HepG2 (cell line): Measurements from ENCODE around the gene RHOT2. TPM values are rescaled to one million over a fixed set of nuclear protein-coding genes. Genes with fewer than 3 reads are reported as not detected.

ENCODE experiments used
- ELF1 ChIP-seq: sonication (generic); formaldehyde crosslinking; IDR thresholded peaks from 2 replicates; pipeline ENCODE4 v1.4.0; 2020; ENCODE audit warnings: missing genetic modification reagents
- FOXJ3 ChIP-seq: sonication (generic); formaldehyde crosslinking; IDR thresholded peaks from 2 replicates; pipeline ENCODE4 v1.4.0; 2020; ENCODE audit warnings: missing genetic modification reagents, mild to moderate bottlenecking, borderline replicate concordance
- NONO ChIP-seq, 2 experiments: fragments of 450-650 bp in 1 of 2; sonication (generic) in 1 of 2; formaldehyde crosslinking in 1 of 2; IDR thresholded peaks in 1 of 2; conservative IDR thresholded peaks in 1 of 2; 2 replicates each; pipeline versions ENCODE4 v1.6.1 to v1.8.0; 2017 to 2022; ENCODE audit warnings: mild to moderate bottlenecking in 1 of 2, missing genetic modification reagents in 1 of 2, moderate library complexity in 1 of 2
- PITX1 ChIP-seq: sonication (generic); formaldehyde crosslinking; IDR thresholded peaks from 2 replicates; pipeline ENCODE4 v1.5.1; 2020; ENCODE audit warnings: mild to moderate bottlenecking, missing genetic modification reagents
- PTBP1 ChIP-seq: fragments of 200-400 bp; formaldehyde crosslinking; IDR thresholded peaks from 2 replicates; pipeline ENCODE4 v1.6.1; 2018; ENCODE audit warnings: low read length, low read depth; ENCODE audit not compliant: poor library complexity, severe bottlenecking
- TCF12 ChIP-seq, 2 experiments: fragments of 450-650 bp in 1 of 2; sonication (generic) in 1 of 2; formaldehyde crosslinking in 1 of 2; IDR thresholded peaks; 2 replicates each; pipeline versions ENCODE4 v1.6.1 to v1.8.0; 2017 to 2022; ENCODE audit warnings: antibody characterized with exemption in 1 of 2, mild to moderate bottlenecking in 1 of 2, missing genetic modification reagents in 1 of 2, moderate library complexity in 1 of 2
- ZNF589 ChIP-seq: sonication (generic); formaldehyde crosslinking; conservative IDR thresholded peaks from 2 replicates; pipeline ENCODE4 v1.8.0; 2022; ENCODE audit warnings: mild to moderate bottlenecking, moderate library complexity, missing genetic modification reagents
- ZSCAN21 ChIP-seq: sonication (generic); formaldehyde crosslinking; IDR thresholded peaks from 2 replicates; pipeline ENCODE4 v1.8.0; 2022; ENCODE audit warnings: mild to moderate bottlenecking, missing genetic modification reagents, moderate library complexity, borderline replicate concordance
- polyA plus RNA-seq, 8 experiments: library from polyadenylated mRNA; depleted of rRNA in 3 of 8; stranded (reverse) in 7 of 8; unstranded in 1 of 8; fragments of >200 nt; fragmentation: Illumina TruSeq in 4 of 8; extraction: Trizol in 4 of 8; gene quantifications; 2 replicates each; pipeline versions ENCODE4 v1.2.1 to v1.2.3, GENCODE V29; 2011 to 2016; ENCODE audit warnings: low read depth in 4 of 8, missing spikeins in 1 of 8, mixed read lengths in 1 of 8; ENCODE audit not compliant: insufficient read depth in 1 of 8
- total RNA-seq, 5 experiments: library from RNA; depleted of rRNA; stranded (reverse); fragments of >200 nt; fragmentation: Illumina TruSeq; extraction: Trizol; gene quantifications; 2 replicates each; pipeline ENCODE4 v1.2.3, GENCODE V29; 2016; ENCODE audit warnings: low read depth in 1 of 5
- TF ChIP-seq, protein P1 (sequence below): IDR thresholded peaks from 2 replicates; pipeline ENCODE4 v1.4.0; 2020; ENCODE audit warnings: mild to moderate bottlenecking, missing genetic modification reagents
- TF ChIP-seq, protein P2 (sequence below): sonication (generic); formaldehyde crosslinking; IDR thresholded peaks from 2 replicates; pipeline ENCODE4 v1.5.1; 2020; ENCODE audit warnings: mild to moderate bottlenecking, missing genetic modification reagents, moderate library complexity
- TF ChIP-seq, protein P3 (sequence below): sonication (generic); formaldehyde crosslinking; IDR thresholded peaks from 2 replicates; pipeline ENCODE4 v1.4.0; 2020; ENCODE audit warnings: missing genetic modification reagents
- TF ChIP-seq, protein P4 (sequence below): sonication (generic); formaldehyde crosslinking; IDR thresholded peaks from 2 replicates; pipeline ENCODE4 v1.9.0; 2021; ENCODE audit warnings: missing genetic modification reagents, borderline replicate concordance
- TF ChIP-seq, protein P5 (sequence below): sonication (generic); formaldehyde crosslinking; IDR thresholded peaks from 2 replicates; pipeline ENCODE4 v1.8.0; 2022; ENCODE audit warnings: missing genetic modification reagents, mild to moderate bottlenecking, inconsistent platforms, borderline replicate concordance

RHOT2 gene
- total and polyA plus RNA-seq, 2 of the 13 experiments (the other 11 are each of a cell fraction or from before 2014, with no cell fraction given): 63.6 to 76.9 TPM

- TF ChIP-seq, protein P1, sequence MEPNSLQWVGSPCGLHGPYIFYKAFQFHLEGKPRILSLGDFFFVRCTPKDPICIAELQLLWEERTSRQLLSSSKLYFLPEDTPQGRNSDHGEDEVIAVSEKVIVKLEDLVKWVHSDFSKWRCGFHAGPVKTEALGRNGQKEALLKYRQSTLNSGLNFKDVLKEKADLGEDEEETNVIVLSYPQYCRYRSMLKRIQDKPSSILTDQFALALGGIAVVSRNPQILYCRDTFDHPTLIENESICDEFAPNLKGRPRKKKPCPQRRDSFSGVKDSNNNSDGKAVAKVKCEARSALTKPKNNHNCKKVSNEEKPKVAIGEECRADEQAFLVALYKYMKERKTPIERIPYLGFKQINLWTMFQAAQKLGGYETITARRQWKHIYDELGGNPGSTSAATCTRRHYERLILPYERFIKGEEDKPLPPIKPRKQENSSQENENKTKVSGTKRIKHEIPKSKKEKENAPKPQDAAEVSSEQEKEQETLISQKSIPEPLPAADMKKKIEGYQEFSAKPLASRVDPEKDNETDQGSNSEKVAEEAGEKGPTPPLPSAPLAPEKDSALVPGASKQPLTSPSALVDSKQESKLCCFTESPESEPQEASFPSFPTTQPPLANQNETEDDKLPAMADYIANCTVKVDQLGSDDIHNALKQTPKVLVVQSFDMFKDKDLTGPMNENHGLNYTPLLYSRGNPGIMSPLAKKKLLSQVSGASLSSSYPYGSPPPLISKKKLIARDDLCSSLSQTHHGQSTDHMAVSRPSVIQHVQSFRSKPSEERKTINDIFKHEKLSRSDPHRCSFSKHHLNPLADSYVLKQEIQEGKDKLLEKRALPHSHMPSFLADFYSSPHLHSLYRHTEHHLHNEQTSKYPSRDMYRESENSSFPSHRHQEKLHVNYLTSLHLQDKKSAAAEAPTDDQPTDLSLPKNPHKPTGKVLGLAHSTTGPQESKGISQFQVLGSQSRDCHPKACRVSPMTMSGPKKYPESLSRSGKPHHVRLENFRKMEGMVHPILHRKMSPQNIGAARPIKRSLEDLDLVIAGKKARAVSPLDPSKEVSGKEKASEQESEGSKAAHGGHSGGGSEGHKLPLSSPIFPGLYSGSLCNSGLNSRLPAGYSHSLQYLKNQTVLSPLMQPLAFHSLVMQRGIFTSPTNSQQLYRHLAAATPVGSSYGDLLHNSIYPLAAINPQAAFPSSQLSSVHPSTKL (CRISPR knock-in tag): no peak
- TF ChIP-seq ZSCAN21 (CRISPR knock-in tag) (peak; percentile 92), PITX1 (CRISPR knock-in tag) (0 out of 2 replicates have a peak, but pooled peaks have one; percentile 23), ZNF589 (CRISPR knock-in tag) (0 out of 2 replicates have a peak, but pooled peaks have one; percentile 77), NONO (IDR thresholded peaks at IDR 0.05) (no peak), NONO (CRISPR knock-in tag; conservative IDR thresholded peaks at IDR 0.05) (peak; percentile 65; the same call in 1 of the 2 replicates), TCF12 (IDR thresholded peaks at IDR 0.05) (no peak), TCF12 (CRISPR knock-in tag; IDR thresholded peaks at IDR 0.05) (0 out of 2 replicates have a peak, but pooled peaks have one; percentile 7), PTBP1 (no peak), FOXJ3 (CRISPR knock-in tag) (no peak), ELF1 (no peak)
- TF ChIP-seq, protein P2, sequence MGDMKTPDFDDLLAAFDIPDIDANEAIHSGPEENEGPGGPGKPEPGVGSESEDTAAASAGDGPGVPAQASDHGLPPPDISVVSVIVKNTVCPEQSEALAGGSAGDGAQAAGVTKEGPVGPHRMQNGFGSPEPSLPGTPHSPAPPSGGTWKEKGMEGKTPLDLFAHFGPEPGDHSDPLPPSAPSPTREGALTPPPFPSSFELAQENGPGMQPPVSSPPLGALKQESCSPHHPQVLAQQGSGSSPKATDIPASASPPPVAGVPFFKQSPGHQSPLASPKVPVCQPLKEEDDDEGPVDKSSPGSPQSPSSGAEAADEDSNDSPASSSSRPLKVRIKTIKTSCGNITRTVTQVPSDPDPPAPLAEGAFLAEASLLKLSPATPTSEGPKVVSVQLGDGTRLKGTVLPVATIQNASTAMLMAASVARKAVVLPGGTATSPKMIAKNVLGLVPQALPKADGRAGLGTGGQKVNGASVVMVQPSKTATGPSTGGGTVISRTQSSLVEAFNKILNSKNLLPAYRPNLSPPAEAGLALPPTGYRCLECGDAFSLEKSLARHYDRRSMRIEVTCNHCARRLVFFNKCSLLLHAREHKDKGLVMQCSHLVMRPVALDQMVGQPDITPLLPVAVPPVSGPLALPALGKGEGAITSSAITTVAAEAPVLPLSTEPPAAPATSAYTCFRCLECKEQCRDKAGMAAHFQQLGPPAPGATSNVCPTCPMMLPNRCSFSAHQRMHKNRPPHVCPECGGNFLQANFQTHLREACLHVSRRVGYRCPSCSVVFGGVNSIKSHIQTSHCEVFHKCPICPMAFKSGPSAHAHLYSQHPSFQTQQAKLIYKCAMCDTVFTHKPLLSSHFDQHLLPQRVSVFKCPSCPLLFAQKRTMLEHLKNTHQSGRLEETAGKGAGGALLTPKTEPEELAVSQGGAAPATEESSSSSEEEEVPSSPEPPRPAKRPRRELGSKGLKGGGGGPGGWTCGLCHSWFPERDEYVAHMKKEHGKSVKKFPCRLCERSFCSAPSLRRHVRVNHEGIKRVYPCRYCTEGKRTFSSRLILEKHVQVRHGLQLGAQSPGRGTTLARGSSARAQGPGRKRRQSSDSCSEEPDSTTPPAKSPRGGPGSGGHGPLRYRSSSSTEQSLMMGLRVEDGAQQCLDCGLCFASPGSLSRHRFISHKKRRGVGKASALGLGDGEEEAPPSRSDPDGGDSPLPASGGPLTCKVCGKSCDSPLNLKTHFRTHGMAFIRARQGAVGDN (CRISPR knock-in tag): peak; percentile 96
- TF ChIP-seq, protein P3, sequence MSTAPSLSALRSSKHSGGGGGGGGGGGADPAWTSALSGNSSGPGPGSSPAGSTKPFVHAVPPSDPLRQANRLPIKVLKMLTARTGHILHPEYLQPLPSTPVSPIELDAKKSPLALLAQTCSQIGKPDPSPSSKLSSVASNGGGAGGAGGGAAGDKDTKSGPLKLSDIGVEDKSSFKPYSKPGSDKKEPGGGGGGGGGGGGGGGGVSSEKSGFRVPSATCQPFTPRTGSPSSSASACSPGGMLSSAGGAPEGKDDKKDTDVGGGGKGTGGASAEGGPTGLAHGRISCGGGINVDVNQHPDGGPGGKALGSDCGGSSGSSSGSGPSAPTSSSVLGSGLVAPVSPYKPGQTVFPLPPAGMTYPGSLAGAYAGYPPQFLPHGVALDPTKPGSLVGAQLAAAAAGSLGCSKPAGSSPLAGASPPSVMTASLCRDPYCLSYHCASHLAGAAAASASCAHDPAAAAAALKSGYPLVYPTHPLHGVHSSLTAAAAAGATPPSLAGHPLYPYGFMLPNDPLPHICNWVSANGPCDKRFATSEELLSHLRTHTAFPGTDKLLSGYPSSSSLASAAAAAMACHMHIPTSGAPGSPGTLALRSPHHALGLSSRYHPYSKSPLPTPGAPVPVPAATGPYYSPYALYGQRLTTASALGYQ (CRISPR knock-in tag): no peak
- TF ChIP-seq, protein P4, sequence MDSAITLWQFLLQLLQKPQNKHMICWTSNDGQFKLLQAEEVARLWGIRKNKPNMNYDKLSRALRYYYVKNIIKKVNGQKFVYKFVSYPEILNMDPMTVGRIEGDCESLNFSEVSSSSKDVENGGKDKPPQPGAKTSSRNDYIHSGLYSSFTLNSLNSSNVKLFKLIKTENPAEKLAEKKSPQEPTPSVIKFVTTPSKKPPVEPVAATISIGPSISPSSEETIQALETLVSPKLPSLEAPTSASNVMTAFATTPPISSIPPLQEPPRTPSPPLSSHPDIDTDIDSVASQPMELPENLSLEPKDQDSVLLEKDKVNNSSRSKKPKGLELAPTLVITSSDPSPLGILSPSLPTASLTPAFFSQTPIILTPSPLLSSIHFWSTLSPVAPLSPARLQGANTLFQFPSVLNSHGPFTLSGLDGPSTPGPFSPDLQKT (CRISPR knock-in tag): no peak
- TF ChIP-seq, protein P5, sequence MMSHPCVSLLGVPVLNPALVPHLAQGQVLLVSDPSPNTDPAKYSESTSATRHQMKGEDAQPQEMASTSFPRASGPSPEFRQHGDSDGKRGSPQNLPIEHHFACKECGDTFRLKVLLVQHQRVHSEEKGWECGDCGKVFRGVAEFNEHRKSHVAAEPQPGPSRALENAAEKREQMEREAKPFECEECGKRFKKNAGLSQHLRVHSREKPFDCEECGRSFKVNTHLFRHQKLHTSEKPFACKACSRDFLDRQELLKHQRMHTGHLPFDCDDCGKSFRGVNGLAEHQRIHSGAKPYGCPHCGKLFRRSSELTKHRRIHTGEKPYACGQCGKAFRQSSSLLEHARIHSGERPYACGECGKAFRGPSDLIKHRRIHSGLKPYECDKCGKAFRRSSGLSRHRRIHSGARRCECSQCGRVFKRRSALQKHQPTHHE: no peak; the same call in 1 of the 2 replicates
Observed at GRCh38 chr16:720990-721764, 53.2 kb downstream of the RHOT2 start, which contains the start of gene ANTKMT (continued).
